Activated CD4-positive, alpha-beta T cell treated with anti-CD3 and anti-CD28 coated beads, Interleukin-2, amount 10 ng/mL, durations not matched to agents 7 days and 5 days (primary cell): Measurements from ENCODE around the gene ZNF263. TPM values are rescaled to one million over a fixed set of nuclear protein-coding genes. Genes with fewer than 3 reads are reported as not detected.
"Not testable (repeated sequence)": the region's sequence is repeated elsewhere in the genome, so short reads cannot be mapped to it uniquely, and the experiment has no call there.

Experiments used
- CTCF ChIA-PET: fragments of 350-600 bp; sonication (Branson Sonifier 250); formaldehyde crosslinking; loops from one replicate; lab custom pipeline; 2021; ENCODE audit warnings: antibody characterized with exemption; lab: Charles Lee
- POLR2A ChIA-PET: fragments of 350-600 bp; sonication (Branson Sonifier 250); formaldehyde crosslinking; loops from one replicate; lab custom pipeline; 2021; ENCODE audit warnings: antibody characterized with exemption; lab: Charles Lee
- DNase-seq: peaks from one replicate; pipeline ENCODE4 v3.0.0-alpha.2; 2020
- H3K27ac Mint-ChIP-seq: one replicate; pipeline ENCODE4 v1.8.0; 2021; ENCODE audit warnings: mild to moderate bottlenecking, moderate library complexity, mixed read lengths
- H3K27me3 Mint-ChIP-seq: one replicate; pipeline ENCODE4 v1.8.0; 2021; ENCODE audit warnings: mixed read lengths
- H3K36me3 Mint-ChIP-seq: one replicate; pipeline ENCODE4 v1.8.0; 2021; ENCODE audit warnings: low read depth, mixed read lengths
- H3K4me1 Mint-ChIP-seq: one replicate; pipeline ENCODE4 v1.8.0; 2021; ENCODE audit warnings: mixed read lengths
- H3K4me3 Mint-ChIP-seq: one replicate; pipeline ENCODE4 v1.8.0; 2021; ENCODE audit warnings: mild to moderate bottlenecking, moderate library complexity, mixed read lengths
- H3K9me3 Mint-ChIP-seq: one replicate; pipeline ENCODE4 v1.8.0; 2021; ENCODE audit warnings: mixed read lengths
- total RNA-seq, 2 experiments: library from RNA; stranded (reverse); gene quantifications; one replicate each; pipeline ENCODE4 v1.2.3, GENCODE V29; 2021

ZNF263 gene
- total RNA-seq, 2 experiments from 2014 or later, result 25.7 to 25.9 TPM

- POLR2A ChIA-PET, result no interaction called here
- peaks cover 2% of the 10 kb centered on the region for H3K27me3 Mint-ChIP-seq
- H3K4me1 Mint-ChIP-seq, result no peaks in the 10 kb centered on the region
- H3K27ac Mint-ChIP-seq, result no peak overlapping the region
- no peaks in the 10 kb centered on the region for H3K9me3 Mint-ChIP-seq
- DNase-seq, result no peak
- no peaks in the 10 kb centered on the region for H3K36me3 Mint-ChIP-seq
- no peak overlapping the region for H3K4me3 Mint-ChIP-seq
- CTCF ChIA-PET, result interaction anchor here (1.1 kb wide), 1 partner anchor 10 kb away, joined by 3 read pairs; no protein-coding TSS in a partner anchor
Observed at GRCh38 chr16:3252967-3253366, 30.3 kb upstream of the ZNF263 start.

GRCh38 chr16:3254309-3254708 is 29.0 kb upstream of the ZNF263 start:
- Mint-ChIP-seq H3K27me3 (peaks cover 4% of the 10 kb centered on the region), H3K9me3 (no peaks in the 10 kb centered on the region), H3K27ac (no peak overlapping the region), H3K4me1 (no peaks in the 10 kb centered on the region), H3K36me3 (no peaks in the 10 kb centered on the region), H3K4me3 (no peak overlapping the region)
- DNase-seq, result no peak
- CTCF ChIA-PET, result interaction anchor here (0.9 kb wide), 1 partner anchor 9 kb away, joined by 3 read pairs; no protein-coding TSS in a partner anchor
- POLR2A ChIA-PET, result no interaction called here

GRCh38 chr16:3256146-3256865 is 27.0 kb upstream of the ZNF263 start, which contains the start of gene MEFV:
Gene MEFV (minus strand): TSS chr16:3256633. CDS start chr16:3256587, 46 bp downstream.
- Mint-ChIP-seq H3K36me3 (no peaks in the 10 kb centered on the region), H3K27me3 (peaks cover 2% of the 10 kb centered on the region), H3K4me3 (no peak within 1 kb of the TSS), H3K4me1 (no peaks in the 10 kb centered on the region), H3K9me3 (no peaks in the 10 kb centered on the region), H3K27ac (no peak within 1 kb of the TSS)
- ChIA-PET POLR2A (no interaction called here), CTCF (interaction anchor here (1.1 to 1.5 kb wide), 4 partner anchors 8 to 84 kb away, joined by 3 to 4 read pairs (median 3); no protein-coding TSS in a partner anchor)
- no peak for DNase-seq

GRCh38 chr16:3256866-3257465 is 26.3 kb upstream of the ZNF263 start:
- POLR2A ChIA-PET, result no interaction called here
- no peak overlapping the region for H3K4me3 Mint-ChIP-seq
- H3K9me3 Mint-ChIP-seq, result peaks cover 2% of the 10 kb centered on the region
- DNase-seq, result no peak
- no peak overlapping the region for H3K27ac Mint-ChIP-seq
- H3K36me3 Mint-ChIP-seq, result no peaks in the 10 kb centered on the region
- peaks cover 2% of the 10 kb centered on the region for H3K4me1 Mint-ChIP-seq
- peaks cover 2% of the 10 kb centered on the region for H3K27me3 Mint-ChIP-seq
- CTCF ChIA-PET, result interaction anchor here (0.6 to 1.2 kb wide), 3 partner anchors 12 to 165 kb away, joined by 3 to 5 read pairs (median 4); no protein-coding TSS in a partner anchor

GRCh38 chr16:3259836-3260235 is 23.5 kb upstream of the ZNF263 start:
- peaks cover 23% of the 10 kb centered on the region for H3K4me1 Mint-ChIP-seq
- DNase-seq, result no peak
- ChIA-PET CTCF (interaction anchor here (1.2 kb wide), 1 partner anchor 9 kb away, joined by 4 read pairs; no protein-coding TSS in a partner anchor), POLR2A (interaction anchor here (0.8 kb wide), 1 partner anchor 56 kb away, joined by 3 read pairs; no protein-coding TSS in a partner anchor)
- peaks cover 11% of the 10 kb centered on the region for H3K9me3 Mint-ChIP-seq
- no peak overlapping the region for H3K4me3 Mint-ChIP-seq
- H3K36me3 Mint-ChIP-seq, result peaks cover 12% of the 10 kb centered on the region
- no peak overlapping the region for H3K27ac Mint-ChIP-seq
- peaks cover 2% of the 10 kb centered on the region for H3K27me3 Mint-ChIP-seq

GRCh38 chr16:3262517-3262916 is 20.8 kb upstream of the ZNF263 start:
- Mint-ChIP-seq H3K36me3 (peaks cover 33% of the 10 kb centered on the region), H3K27me3 (peaks cover 2% of the 10 kb centered on the region), H3K4me1 (peaks cover 33% of the 10 kb centered on the region), H3K4me3 (peak overlapping the region; percentile 89), H3K27ac (peak overlapping the region; percentile 98), H3K9me3 (peaks cover 15% of the 10 kb centered on the region)
- POLR2A ChIA-PET, result no interaction called here
- no peak for DNase-seq
- CTCF ChIA-PET, result interaction anchor here (0.6 to 0.8 kb wide), 2 partner anchors 8 to 741 kb away, joined by 3 read pairs; no protein-coding TSS in a partner anchor

- Mint-ChIP-seq H3K4me3 (peak overlapping the region; percentile 89), H3K4me1 (peaks cover 33% of the 10 kb centered on the region), H3K9me3 (peaks cover 20% of the 10 kb centered on the region), H3K27ac (peak overlapping the region; percentile 98), H3K36me3 (peaks cover 47% of the 10 kb centered on the region), H3K27me3 (no peaks in the 10 kb centered on the region)
- ChIA-PET CTCF (interaction anchor here (1.0 to 1.1 kb wide), 2 partner anchors 8 to 55 kb away, joined by 3 to 4 read pairs; partner anchors contain the start of gene MEFV), POLR2A (interaction anchor here (0.7 to 1.7 kb wide), 2 partner anchors 18 to 49 kb away, joined by 4 to 8 read pairs; partner anchors contain the start of gene ZNF263)
- DNase-seq, result peak; percentile 97
Observed at GRCh38 chr16:3264137-3265036, 18.9 kb upstream of the ZNF263 start.

- H3K4me1 Mint-ChIP-seq, result peaks cover 31% of the 10 kb centered on the region
- ChIA-PET CTCF (interaction anchor here (0.7 to 2.2 kb wide), 12 partner anchors 10 to 190 kb away, joined by 3 to 8 read pairs (median 4); partner anchors contain the start of genes MEFV, ZNF174 and ZSCAN32), POLR2A (no interaction called here)
- no peak for DNase-seq
- no peak overlapping the region for H3K4me3 Mint-ChIP-seq
- no peaks in the 10 kb centered on the region for H3K27me3 Mint-ChIP-seq
- peaks cover 18% of the 10 kb centered on the region for H3K9me3 Mint-ChIP-seq
- H3K27ac Mint-ChIP-seq, result no peak overlapping the region
- H3K36me3 Mint-ChIP-seq, result peaks cover 47% of the 10 kb centered on the region
Observed at GRCh38 chr16:3266873-3267537, 16.3 kb upstream of the ZNF263 start.

- Mint-ChIP-seq H3K4me1 (peaks cover 20% of the 10 kb centered on the region), H3K27ac (no peak overlapping the region), H3K4me3 (no peak overlapping the region), H3K36me3 (peaks cover 44% of the 10 kb centered on the region), H3K27me3 (no peaks in the 10 kb centered on the region), H3K9me3 (peaks cover 13% of the 10 kb centered on the region)
- no peak for DNase-seq
- ChIA-PET POLR2A (interaction anchor here (0.7 kb wide), 1 partner anchor 133 kb away, joined by 3 read pairs; the partner anchor contains the start of gene ZNF213), CTCF (interaction anchor here (1.9 to 2.1 kb wide), 2 partner anchors 12 to 16 kb away, joined by 4 read pairs; no protein-coding TSS in a partner anchor)
Observed at GRCh38 chr16:3268294-3268693, 15.0 kb upstream of the ZNF263 start.

- H3K4me3 Mint-ChIP-seq, CTCF ChIA-PET, H3K4me1 Mint-ChIP-seq, H3K27me3 Mint-ChIP-seq, H3K27ac Mint-ChIP-seq, POLR2A ChIA-PET, DNase-seq: not testable (repeated sequence)
- Mint-ChIP-seq H3K36me3 (peaks cover 30% of the 10 kb centered on the region), H3K9me3 (peaks cover 21% of the 10 kb centered on the region)
Observed at GRCh38 chr16:3270718-3271117, 12.6 kb upstream of the ZNF263 start.

GRCh38 chr16:3271281-3271680 is 12.0 kb upstream of the ZNF263 start:
- H3K27me3 Mint-ChIP-seq, H3K4me1 Mint-ChIP-seq, DNase-seq, CTCF ChIA-PET, POLR2A ChIA-PET, H3K4me3 Mint-ChIP-seq, H3K27ac Mint-ChIP-seq: not testable (repeated sequence)
- peaks cover 29% of the 10 kb centered on the region for H3K36me3 Mint-ChIP-seq
- peaks cover 23% of the 10 kb centered on the region for H3K9me3 Mint-ChIP-seq
